AG04449 (cell line): ENCODE results near the gene ZNF429.
"Not testable (repeated sequence)": the region's sequence is repeated elsewhere in the genome, so short reads cannot be mapped to it uniquely, and the experiment has no call there.

Experiments used
- CTCF ChIA-PET: fragments of 350-600 bp; formaldehyde crosslinking; extraction: SDS; loops from one replicate; lab custom pipeline; 2021; ENCODE audit warnings: antibody characterized with exemption; lab: Yijun Ruan, JAX
- POLR2A ChIA-PET: fragments of 400-600, 350-600 bp; formaldehyde crosslinking; extraction: SDS; loops from one replicate; lab custom pipeline; 2020; ENCODE audit warnings: antibody characterized with exemption, inconsistent platforms; lab: Yijun Ruan, JAX
- DNase-seq: peaks from one replicate; pipeline ENCODE4 v3.0.0-alpha.2; 2010; ENCODE audit warnings: low read depth, low spot score
- H3K4me3 ChIP-seq: 2 replicates; pipeline ENCODE4 v1.5.1; 2011; ENCODE audit warnings: low read depth, mild to moderate bottlenecking, control low read depth, low read length
- TF ChIP-seq, protein P1 (sequence below): IDR thresholded peaks from one replicate; pipeline ENCODE4 v1.5.1; 2011; ENCODE audit warnings: mild to moderate bottlenecking, moderate library complexity, low read length, control low read depth, inconsistent platforms; ENCODE audit not compliant: insufficient read depth; ENCODE audit errors: missing control alignments

Gene ZNF429

DNA sequence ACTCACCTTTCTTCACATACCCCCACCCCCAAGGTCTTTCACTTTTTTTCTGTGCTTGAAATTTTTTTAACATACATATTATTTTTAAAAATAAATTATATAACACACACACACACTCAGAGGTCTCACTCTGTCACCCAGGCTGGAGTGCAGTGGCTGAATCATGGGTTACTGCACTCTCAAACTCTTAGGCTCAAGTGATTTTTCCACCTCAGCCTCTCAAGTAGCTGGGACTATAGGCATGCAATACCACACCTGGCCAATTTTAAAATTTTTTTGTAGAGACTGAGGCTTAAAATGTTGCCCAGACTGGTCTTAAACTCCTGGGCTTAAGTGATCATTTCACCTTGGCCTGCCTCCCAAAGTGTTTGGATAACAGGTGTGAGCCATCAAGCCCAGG, 32.9 kb upstream of the ZNF429 start:
- no peak for DNase-seq
- TF ChIP-seq, protein P1, sequence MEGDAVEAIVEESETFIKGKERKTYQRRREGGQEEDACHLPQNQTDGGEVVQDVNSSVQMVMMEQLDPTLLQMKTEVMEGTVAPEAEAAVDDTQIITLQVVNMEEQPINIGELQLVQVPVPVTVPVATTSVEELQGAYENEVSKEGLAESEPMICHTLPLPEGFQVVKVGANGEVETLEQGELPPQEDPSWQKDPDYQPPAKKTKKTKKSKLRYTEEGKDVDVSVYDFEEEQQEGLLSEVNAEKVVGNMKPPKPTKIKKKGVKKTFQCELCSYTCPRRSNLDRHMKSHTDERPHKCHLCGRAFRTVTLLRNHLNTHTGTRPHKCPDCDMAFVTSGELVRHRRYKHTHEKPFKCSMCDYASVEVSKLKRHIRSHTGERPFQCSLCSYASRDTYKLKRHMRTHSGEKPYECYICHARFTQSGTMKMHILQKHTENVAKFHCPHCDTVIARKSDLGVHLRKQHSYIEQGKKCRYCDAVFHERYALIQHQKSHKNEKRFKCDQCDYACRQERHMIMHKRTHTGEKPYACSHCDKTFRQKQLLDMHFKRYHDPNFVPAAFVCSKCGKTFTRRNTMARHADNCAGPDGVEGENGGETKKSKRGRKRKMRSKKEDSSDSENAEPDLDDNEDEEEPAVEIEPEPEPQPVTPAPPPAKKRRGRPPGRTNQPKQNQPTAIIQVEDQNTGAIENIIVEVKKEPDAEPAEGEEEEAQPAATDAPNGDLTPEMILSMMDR = no peak
- POLR2A ChIA-PET = no interaction called here
- CTCF ChIA-PET = no interaction called here
- no peak overlapping the region for H3K4me3 ChIP-seq

DNA sequence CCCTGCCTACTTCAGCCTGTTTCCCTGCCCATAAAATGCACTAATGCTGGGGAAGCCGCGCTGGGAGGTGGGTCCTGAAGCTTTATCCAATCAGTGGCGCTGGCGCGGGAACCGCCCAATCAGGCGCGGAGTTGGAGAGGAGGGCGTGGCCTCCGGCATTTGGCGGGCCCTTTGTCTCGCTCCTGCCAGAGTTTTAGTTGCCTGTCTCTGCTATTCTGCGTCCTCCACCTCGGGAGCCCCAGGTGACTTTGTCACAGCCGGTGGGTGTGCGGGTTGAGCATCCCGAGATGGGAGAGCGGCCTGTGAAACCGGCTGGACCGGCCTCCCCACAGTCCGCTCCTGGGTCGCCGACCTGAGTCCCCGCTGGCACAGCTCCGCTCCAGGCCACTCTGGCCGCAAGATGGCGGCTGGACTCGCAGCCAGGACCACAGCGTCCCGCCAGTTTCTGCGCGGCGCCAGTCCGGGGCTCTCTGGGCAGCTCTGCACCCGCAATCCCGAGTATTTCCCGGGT, 30.7 kb upstream of the ZNF429 start:
- TF ChIP-seq, protein P1 = no peak
- ChIA-PET CTCF (no interaction called here), POLR2A (no interaction called here)
- no peak for DNase-seq
- peak overlapping the region; percentile 43 for H3K4me3 ChIP-seq

DNA sequence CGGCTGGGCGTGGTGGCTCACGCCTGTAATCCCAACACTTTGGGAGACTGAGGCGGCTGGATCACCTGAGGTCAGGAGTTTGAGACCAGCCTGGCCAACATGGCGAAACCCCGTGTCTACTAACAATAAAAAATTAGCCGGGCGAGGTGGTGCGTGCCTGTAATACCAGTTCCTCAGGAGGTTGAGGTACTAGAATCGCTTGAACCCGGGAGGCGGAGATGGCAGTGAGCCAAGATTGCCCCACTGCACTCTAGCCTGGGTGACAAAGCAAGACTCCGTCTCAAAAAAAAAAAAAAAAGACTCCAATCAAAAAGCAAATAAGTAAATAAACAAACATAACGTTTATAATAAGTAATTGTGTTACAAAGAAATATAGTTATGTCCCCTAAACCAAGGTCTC, 23.0 kb upstream of the ZNF429 start:
- H3K4me3 ChIP-seq, POLR2A ChIA-PET, CTCF ChIA-PET: not testable (repeated sequence)

DNA sequence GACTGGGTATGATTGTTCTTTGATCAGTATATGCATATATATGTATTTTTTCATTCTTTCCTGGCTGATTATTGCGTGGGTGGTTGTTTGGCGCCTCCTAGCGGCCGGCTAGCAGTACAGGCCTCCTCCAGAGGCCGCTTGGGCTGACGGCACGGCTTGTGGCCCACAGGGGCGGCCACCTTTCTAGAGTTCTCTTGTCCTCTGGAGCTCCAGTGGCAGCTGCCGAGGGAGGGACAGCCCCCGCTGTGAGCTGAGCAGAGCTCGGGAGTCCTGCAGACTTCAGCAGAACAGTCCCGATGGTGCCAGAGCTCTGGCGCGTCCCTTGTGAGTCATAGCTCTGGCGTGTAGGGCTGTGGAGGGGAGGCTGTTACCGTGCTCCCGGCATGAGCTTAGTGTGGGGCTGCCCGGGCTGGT, 22.5 kb upstream of the ZNF429 start:
- no peak overlapping the region for H3K4me3 ChIP-seq
- TF ChIP-seq, protein P1 = peak; percentile 4
- POLR2A ChIA-PET = no interaction called here
- CTCF ChIA-PET = no interaction called here
- DNase-seq = no peak

More for the DNA sequence above, 23.0 kb upstream of the ZNF429 start:
- DNase-seq = not testable (repeated sequence)

DNA sequence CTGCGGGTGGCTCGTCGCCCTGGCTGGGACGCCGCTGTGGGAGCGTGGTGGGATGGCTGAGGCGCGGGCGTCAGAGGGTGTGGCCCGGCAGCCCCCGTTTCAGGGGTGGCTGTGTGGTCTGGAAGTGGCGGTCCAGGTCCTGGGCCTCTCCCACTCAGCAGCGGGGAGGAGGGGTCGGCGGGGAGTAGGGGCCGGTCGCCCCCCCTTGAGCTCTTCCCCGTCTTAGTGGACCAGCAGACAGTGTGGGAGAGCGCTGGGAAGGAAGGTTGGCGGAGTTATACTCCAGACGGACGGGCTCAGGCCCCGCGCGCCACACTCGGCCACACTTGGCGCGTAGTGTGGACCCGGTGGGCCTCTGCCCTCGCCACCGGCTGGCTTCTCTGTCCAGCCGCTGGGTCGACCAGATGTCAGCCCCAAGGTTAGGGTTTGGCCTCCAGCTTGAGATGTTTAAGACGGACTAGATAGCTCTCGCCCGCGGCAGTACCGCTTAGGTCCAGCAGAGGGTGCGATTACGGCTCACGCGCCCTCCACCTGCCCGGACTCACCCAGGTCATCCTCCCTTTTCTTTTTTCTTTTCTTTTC, 21.7 kb upstream of the ZNF429 start:
- peak overlapping the region; percentile 3; the same call in 1 of the 2 replicates for H3K4me3 ChIP-seq
- TF ChIP-seq, protein P1 = peak; percentile 32
- POLR2A ChIA-PET = no interaction called here
- no peak for DNase-seq
- CTCF ChIA-PET = no interaction called here

DNA sequence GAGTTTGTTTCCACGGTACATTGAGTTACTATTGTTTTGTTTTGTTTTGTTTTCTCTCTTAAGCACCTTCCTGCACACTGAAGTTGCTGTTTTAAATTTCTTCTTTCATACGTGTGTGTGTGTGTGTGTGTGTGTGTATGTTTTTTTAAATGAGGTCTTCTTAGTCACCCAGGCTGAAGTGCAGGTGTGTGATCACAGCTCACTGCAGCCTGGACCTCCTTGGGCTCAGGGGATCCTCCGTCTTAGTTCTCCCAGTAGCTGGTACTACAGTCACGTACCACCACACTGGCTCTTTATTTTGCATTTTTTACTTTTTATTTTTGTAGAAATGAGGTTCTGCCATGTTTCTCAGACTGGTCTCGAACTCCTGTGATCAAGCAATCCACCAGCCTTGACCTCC, 20.8 kb upstream of the ZNF429 start:
- H3K4me3 ChIP-seq = no peak overlapping the region
- DNase-seq = no peak
- CTCF ChIA-PET = no interaction called here
- POLR2A ChIA-PET = no interaction called here
- TF ChIP-seq, protein P1 = no peak

DNA sequence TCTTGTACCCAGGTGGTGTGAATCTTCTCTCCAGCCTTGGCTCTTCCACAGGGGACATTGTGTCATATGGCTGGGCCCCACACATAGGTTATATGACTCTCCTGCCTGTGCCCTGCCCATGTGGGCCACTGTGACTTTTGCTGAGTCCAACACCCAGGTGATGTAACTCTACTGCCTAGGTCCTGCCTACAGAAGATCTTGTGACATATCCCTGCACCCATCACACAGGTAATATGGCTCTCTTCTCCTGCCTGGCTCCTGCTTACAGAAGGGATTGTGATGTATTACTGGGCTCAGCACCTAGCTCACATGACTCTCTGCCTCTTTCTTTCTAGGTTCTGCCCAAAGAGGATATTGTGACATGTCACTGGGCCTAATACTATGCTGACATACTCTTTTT, 19.5 kb upstream of the ZNF429 start:
- CTCF ChIA-PET = no interaction called here
- POLR2A ChIA-PET = no interaction called here
- TF ChIP-seq, protein P1 = no peak
- DNase-seq = no peak
- H3K4me3 ChIP-seq = no peak overlapping the region
